Thyroid gland (tissue), 4 donors: ENCODE results near the gene ZDHHC18. TPM values are rescaled to one million over a fixed set of nuclear protein-coding genes. Genes with fewer than 3 reads are reported as not detected.

ENCODE experiments used
- DNase-seq, 2 donors: peaks; one replicate each; pipeline ENCODE4 v3.0.0-alpha.2; 2019
- H3K27ac ChIP-seq, 3 donors: fragments of 200-600 bp; sonication (generic); 1 replicate in 2 of 3; 2 replicates in 1 of 3; pipeline ENCODE4 v1.5.1; 2016 to 2019; ENCODE audit warnings: mild to moderate bottlenecking in 1 of 3, moderate library complexity in 1 of 3
- H3K27me3 ChIP-seq: fragments of 200-600 bp; sonication (generic); one replicate; pipeline ENCODE4 v1.5.1; 2019
- H3K36me3 ChIP-seq, 2 donors: fragments of 200-600 bp; sonication (generic); one replicate each; pipeline ENCODE4 v1.5.1; 2016 to 2019
- H3K4me1 ChIP-seq, 2 donors: fragments of 200-600 bp; sonication (generic); one replicate each; pipeline ENCODE4 v1.5.1; 2017 to 2019
- H3K4me3 ChIP-seq, 3 donors: fragments of 200-600 bp; sonication (generic); replicated peaks in 1 of 3; 1 replicate in 2 of 3; 2 replicates in 1 of 3; pipeline ENCODE4 v1.5.1; 2016; ENCODE audit warnings: mild to moderate bottlenecking in 1 of 3
- H3K9me3 ChIP-seq: fragments of 200-600 bp; sonication (generic); one replicate; pipeline ENCODE4 v1.5.1; 2017
- POLR2A ChIP-seq, 2 donors: fragments of 450-650 bp; IDR thresholded peaks; one replicate each; pipeline ENCODE4 v1.6.1; 2017; ENCODE audit warnings: antibody characterized with exemption in 2 of 2, mild to moderate bottlenecking in 2 of 2, moderate library complexity in 1 of 2
- WGBS, 2 donors: methylation state at CpG; one replicate each; pipeline ENCODE4 v1.1.5; 2017; 5-methylcytosine and 5-hydroxymethylcytosine counted together
- intact Hi-C: fragments of 100-400 bp; cut with DNase I; formaldehyde crosslinking; loops from one replicate; pipeline ENCODE4 v1.15.1; 2023
- total RNA-seq, 4 donors: library from RNA; depleted of rRNA; stranded (reverse); fragments of >200 nt; gene quantifications; one replicate each; pipeline ENCODE4 v1.2.3, GENCODE V29; 2016
- TF ChIP-seq, protein P1 (sequence below), 6 experiments: fragments of 200-600 bp in 3 of 6; fragments of 450-650 bp in 3 of 6; sonication (generic) in 3 of 6; IDR thresholded peaks; one replicate each; pipeline ENCODE4 v1.5.1; 2016 to 2019; ENCODE audit warnings: antibody characterized with exemption in 6 of 6, mild to moderate bottlenecking in 2 of 6, inconsistent platforms in 1 of 6, moderate library complexity in 1 of 6

The ZDHHC18 gene
- total RNA-seq, 4 donors from 2014 or later = 11.4 to 33.1 (median 21.4) TPM

DNA sequence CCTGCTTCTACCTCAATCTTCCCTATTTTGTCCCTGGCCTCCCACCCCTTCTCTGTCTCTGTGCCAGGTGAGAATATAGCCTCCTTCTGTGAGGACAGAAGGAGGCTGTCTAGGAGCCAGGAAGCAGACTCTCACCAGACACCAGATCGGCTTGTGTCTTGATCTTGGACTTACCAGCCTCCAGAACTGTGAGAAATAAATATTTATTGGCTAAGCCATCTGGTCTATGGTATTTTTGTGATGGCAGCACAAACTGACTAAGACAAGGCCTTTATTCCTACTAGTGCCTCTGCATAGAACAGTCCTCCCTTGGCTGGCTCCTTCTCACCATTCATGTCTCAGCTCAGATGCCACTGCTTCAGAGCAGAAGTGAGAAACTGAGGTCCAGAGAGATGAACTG, 61.7 kb downstream of the ZDHHC18 start:
- DNase-seq = no peak
- Histone ChIP-seq H3K27ac (no peak overlapping the region), H3K4me1 (peaks cover 3 to 9% of the 10 kb centered on the region in 2 donors), H3K27me3 (no peaks in the 10 kb centered on the region), H3K9me3 (no peaks in the 10 kb centered on the region), H3K36me3 (peaks cover 53 to 55% of the 10 kb centered on the region in 2 donors), H3K4me3 (no peak overlapping the region)
- intact Hi-C loops = no loop called here
- TF ChIP-seq, protein P1, sequence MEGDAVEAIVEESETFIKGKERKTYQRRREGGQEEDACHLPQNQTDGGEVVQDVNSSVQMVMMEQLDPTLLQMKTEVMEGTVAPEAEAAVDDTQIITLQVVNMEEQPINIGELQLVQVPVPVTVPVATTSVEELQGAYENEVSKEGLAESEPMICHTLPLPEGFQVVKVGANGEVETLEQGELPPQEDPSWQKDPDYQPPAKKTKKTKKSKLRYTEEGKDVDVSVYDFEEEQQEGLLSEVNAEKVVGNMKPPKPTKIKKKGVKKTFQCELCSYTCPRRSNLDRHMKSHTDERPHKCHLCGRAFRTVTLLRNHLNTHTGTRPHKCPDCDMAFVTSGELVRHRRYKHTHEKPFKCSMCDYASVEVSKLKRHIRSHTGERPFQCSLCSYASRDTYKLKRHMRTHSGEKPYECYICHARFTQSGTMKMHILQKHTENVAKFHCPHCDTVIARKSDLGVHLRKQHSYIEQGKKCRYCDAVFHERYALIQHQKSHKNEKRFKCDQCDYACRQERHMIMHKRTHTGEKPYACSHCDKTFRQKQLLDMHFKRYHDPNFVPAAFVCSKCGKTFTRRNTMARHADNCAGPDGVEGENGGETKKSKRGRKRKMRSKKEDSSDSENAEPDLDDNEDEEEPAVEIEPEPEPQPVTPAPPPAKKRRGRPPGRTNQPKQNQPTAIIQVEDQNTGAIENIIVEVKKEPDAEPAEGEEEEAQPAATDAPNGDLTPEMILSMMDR (IDR thresholded peaks at IDR 0.05) = no peak
- 85 to 95% methylated on average over 1 of the region's 1 CpG for WGBS, 2 donors

DNA sequence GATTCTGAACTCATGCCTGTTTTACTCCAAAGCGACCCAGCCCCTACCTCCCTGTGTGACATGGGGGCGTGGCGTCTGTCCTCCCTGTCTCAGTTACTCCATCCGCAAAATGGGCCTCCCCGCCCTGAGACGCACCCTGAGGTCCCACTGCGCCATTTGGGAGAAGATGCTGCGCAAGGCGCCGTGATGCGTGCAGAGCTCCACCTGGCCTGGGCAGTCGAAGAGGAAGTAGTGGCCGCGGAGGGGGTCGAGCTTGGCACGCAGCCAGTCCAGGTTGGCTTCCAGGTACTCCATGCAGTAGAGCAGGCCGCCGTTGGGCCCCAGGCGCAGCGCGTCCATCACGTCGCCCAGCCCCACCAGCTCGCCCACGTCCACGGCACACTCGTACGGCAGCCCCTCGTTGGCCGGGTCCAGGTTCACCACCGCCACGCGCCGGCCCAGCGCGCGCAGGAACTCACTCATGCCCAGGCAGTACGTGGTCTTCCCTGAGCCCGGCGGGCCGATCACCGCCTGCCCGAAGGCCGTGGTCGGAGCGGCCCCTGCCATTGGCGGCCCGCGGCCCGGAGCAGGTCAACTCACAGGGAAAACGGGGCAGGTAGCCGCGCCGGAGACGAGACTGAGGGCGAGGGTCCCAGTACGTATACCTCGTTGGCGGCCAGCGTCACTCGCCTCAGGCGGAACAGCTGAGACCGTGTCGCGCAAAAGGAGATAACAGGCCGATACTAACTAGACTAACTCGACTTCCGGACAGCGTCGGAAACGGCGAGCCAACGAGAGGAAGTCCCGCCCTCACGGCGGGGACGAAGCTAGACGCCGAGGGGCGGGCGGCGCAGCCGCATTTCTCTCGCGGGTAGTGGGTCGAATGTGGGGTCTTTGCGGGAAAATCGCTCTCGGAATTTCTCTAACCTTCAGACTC, 63.3 kb downstream of the ZDHHC18 start, which contains the start of gene GPN2:
Gene GPN2, minus strand, starts transcription at position 733 of the 916 bp plus-strand sequence. Its CDS starts 187 bp downstream, at position 546.
- Histone ChIP-seq H3K27ac (peak within 1 kb of the TSS; percentile 88 to 91 (median 90)), H3K36me3 (peaks cover 42 to 50% of the 10 kb centered on the region in 2 donors), H3K9me3 (no peaks in the 10 kb centered on the region), H3K4me3 (peak within 1 kb of the TSS; percentile 87 to 94 (median 92)), H3K27me3 (no peaks in the 10 kb centered on the region), H3K4me1 (peaks cover 3 to 9% of the 10 kb centered on the region in 2 donors)
- intact Hi-C loops = no loop called here
- peak in 1 of 2 donors; percentile 74 for TF ChIP-seq POLR2A (IDR thresholded peaks at IDR 0.05)
- TF ChIP-seq, protein P1 (IDR thresholded peaks at IDR 0.05) = peak in 1 of 6 experiments; percentile 6
- DNase-seq = peak; percentile 73 to 78
- 0 to 1% methylated on average over 14 to 48 of the region's 89 CpGs for WGBS, 2 donors

DNA sequence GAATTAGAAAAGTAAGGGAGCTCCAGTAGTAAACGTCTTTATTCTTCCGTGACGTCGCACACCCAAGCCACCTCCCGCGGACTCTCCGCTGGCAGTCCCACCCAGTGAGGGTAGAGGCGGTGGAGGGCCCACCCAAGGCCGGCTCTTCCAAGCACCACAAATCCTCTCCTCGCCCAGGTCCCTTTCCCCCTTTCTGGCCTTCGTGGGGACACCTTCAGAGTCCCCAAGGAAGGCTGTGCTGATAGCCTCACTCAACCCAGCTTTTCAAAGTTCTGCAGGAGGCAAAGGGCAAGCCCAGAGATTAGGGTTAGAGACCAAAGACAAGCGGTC, 63.9 kb downstream of the ZDHHC18 start:
- Histone ChIP-seq H3K4me1 (peaks cover 3 to 9% of the 10 kb centered on the region in 2 donors), H3K27me3 (no peaks in the 10 kb centered on the region), H3K9me3 (no peaks in the 10 kb centered on the region), H3K36me3 (peaks cover 37 to 50% of the 10 kb centered on the region in 2 donors), H3K4me3 (peak overlapping the region; percentile 87 to 94 (median 92)), H3K27ac (peak overlapping the region; percentile 88 to 91 (median 90))
- intact Hi-C loops = no loop called here
- TF ChIP-seq POLR2A (IDR thresholded peaks at IDR 0.05) = no peak
- TF ChIP-seq, protein P1 (IDR thresholded peaks at IDR 0.05) = no peak
- 3 to 9% methylated on average over 5 to 12 of the region's 12 CpGs for WGBS, 2 donors
- no peak for DNase-seq

DNA sequence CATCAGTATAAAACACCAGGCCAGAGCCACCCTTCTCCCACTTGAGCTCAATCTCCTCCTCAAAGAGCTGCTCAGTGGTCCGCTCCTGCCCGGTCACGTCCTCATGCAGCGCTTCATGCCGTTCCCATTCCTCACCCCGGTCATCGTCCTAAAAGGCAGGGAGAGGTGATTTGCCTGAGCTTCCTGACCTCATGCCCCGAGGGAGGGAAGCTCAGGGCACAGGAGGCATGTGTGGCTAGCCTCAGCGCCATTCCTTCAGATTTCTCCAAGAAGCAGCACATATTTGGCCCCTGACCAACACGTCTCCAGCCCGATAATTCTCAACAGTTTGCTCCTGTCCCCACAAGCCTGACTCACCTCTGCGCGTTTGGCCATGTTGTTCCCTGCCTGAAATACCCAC, 67.8 kb downstream of the ZDHHC18 start:
- 96 to 98% methylated on average over 13 of the region's 13 CpGs for WGBS, 2 donors
- TF ChIP-seq POLR2A (IDR thresholded peaks at IDR 0.05) = no peak
- TF ChIP-seq, protein P1 (IDR thresholded peaks at IDR 0.05) = no peak

DNA sequence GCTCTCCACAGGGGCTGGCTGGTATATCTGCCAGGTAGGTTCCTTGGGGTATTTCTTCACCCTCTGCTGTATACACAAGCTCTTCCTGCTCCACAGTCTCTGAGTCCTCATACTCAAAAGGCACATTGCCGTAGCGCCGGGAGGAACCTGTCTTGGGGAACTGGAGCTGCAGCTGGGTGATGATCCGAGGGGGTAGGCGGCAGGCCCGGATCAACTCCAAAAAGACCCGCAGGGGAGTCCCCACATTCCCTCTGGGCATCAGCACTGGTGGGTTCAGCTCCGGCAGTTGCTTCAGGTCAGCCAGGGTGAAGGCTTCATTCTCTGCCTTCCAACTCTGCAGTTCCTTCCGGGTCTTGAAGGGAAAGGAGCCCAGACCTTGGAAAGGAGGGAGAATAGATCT, 70.9 kb downstream of the ZDHHC18 start:
- TF ChIP-seq, protein P1 (IDR thresholded peaks at IDR 0.05) = no peak
- no peak for TF ChIP-seq POLR2A (IDR thresholded peaks at IDR 0.05)
- H3K27me3 ChIP-seq = no peaks in the 10 kb centered on the region
- H3K27ac ChIP-seq = no peak overlapping the region
- peaks cover 9 to 11% of the 10 kb centered on the region in 2 donors for H3K4me1 ChIP-seq
- intact Hi-C loops = no loop called here
- no peak for DNase-seq
- H3K9me3 ChIP-seq = no peaks in the 10 kb centered on the region
- H3K4me3 ChIP-seq = no peak overlapping the region
- peaks cover 18 to 27% of the 10 kb centered on the region in 2 donors for H3K36me3 ChIP-seq
- 94 to 97% methylated on average over 9 of the region's 9 CpGs for WGBS, 2 donors

More for the DNA sequence above, 67.8 kb downstream of the ZDHHC18 start:
- H3K27me3 ChIP-seq = no peaks in the 10 kb centered on the region
- H3K27ac ChIP-seq = no peak overlapping the region
- DNase-seq = no peak
- H3K4me1 ChIP-seq = peaks cover 7 to 9% of the 10 kb centered on the region in 2 donors
- H3K36me3 ChIP-seq = peaks cover 21 to 32% of the 10 kb centered on the region in 2 donors
- no peaks in the 10 kb centered on the region for H3K9me3 ChIP-seq
- intact Hi-C loops = no loop called here
- no peak overlapping the region for H3K4me3 ChIP-seq
